Trophoblast cell (in vitro differentiated cells and primary cell): ENCODE measurements around the gene APOB.

Experiments
- DNase-seq, 2 donors: peaks; one replicate each; pipeline ENCODE4 v3.0.0-alpha.2; 2016
- H2AFZ ChIP-seq: 2 replicates; pipeline ENCODE4 v1.6.1; 2013; ENCODE audit warnings: low read length, moderate library complexity, mild to moderate bottlenecking; ENCODE audit not compliant: insufficient read depth, poor library complexity
- H2AK5ac ChIP-seq: 2 replicates; pipeline ENCODE4 v1.6.1; 2013; ENCODE audit warnings: mild to moderate bottlenecking, low read length
- H2BK120ac ChIP-seq: 2 replicates; pipeline ENCODE4 v1.6.1; 2013; ENCODE audit warnings: low read length, mild to moderate bottlenecking, moderate library complexity; ENCODE audit not compliant: insufficient read depth, poor library complexity
- H2BK12ac ChIP-seq: 2 replicates; pipeline ENCODE4 v1.6.1; 2013; ENCODE audit warnings: mild to moderate bottlenecking, low read length, moderate library complexity
- H2BK5ac ChIP-seq: 2 replicates; pipeline ENCODE4 v1.6.1; 2013; ENCODE audit warnings: low read length, low read depth, moderate library complexity, mild to moderate bottlenecking; ENCODE audit not compliant: poor library complexity
- H3K14ac ChIP-seq: 2 replicates; pipeline ENCODE4 v1.6.1; 2013; ENCODE audit warnings: mild to moderate bottlenecking, low read length
- H3K18ac ChIP-seq: 2 replicates; pipeline ENCODE4 v1.6.1; 2013; ENCODE audit warnings: mild to moderate bottlenecking, low read length
- H3K23ac ChIP-seq: 2 replicates; pipeline ENCODE4 v1.6.1; 2013; ENCODE audit warnings: low read length
- H3K27ac ChIP-seq: 2 replicates; pipeline ENCODE4 v1.5.1; 2013; ENCODE audit warnings: low read depth, mild to moderate bottlenecking, inconsistent platforms, low read length, moderate library complexity
- H3K27me3 ChIP-seq: 2 replicates; pipeline ENCODE4 v1.6.1; 2013; ENCODE audit warnings: inconsistent platforms, mild to moderate bottlenecking, low read length, moderate library complexity; ENCODE audit not compliant: insufficient read depth
- H3K36me3 ChIP-seq, 2 experiments: 1 replicate in 1 of 2; 2 replicates in 1 of 2; pipeline ENCODE4 v1.6.1; 2013; ENCODE audit warnings: low read length in 2 of 2, mild to moderate bottlenecking in 2 of 2, moderate library complexity in 1 of 2; ENCODE audit not compliant: insufficient read depth in 2 of 2, control insufficient read depth in 1 of 2
- H3K4ac ChIP-seq: 2 replicates; pipeline ENCODE4 v1.6.1; 2013; ENCODE audit warnings: low read depth, mild to moderate bottlenecking, low read length, moderate library complexity
- H3K4me1 ChIP-seq, 2 experiments: 1 replicate in 1 of 2; 2 replicates in 1 of 2; pipeline ENCODE4 v1.6.1; 2013; ENCODE audit warnings: low read length in 2 of 2, mild to moderate bottlenecking in 2 of 2, moderate library complexity in 1 of 2; ENCODE audit not compliant: insufficient read depth in 2 of 2, control insufficient read depth in 1 of 2
- H3K4me2 ChIP-seq: 2 replicates; pipeline ENCODE4 v1.6.1; 2013; ENCODE audit warnings: inconsistent platforms, mild to moderate bottlenecking, low read length, moderate library complexity
- H3K4me3 ChIP-seq: 2 replicates; pipeline ENCODE4 v1.5.1; 2013; ENCODE audit warnings: mild to moderate bottlenecking, low read depth, low read length, inconsistent platforms
- H3K79me1 ChIP-seq: one replicate; pipeline ENCODE4 v1.6.1; 2013; ENCODE audit warnings: low read length
- H3K79me2 ChIP-seq: 2 replicates; pipeline ENCODE4 v1.6.1; 2013; ENCODE audit warnings: low read length, mild to moderate bottlenecking; ENCODE audit not compliant: control insufficient read depth, insufficient read depth, poor library complexity
- H3K9ac ChIP-seq: 2 replicates; pipeline ENCODE4 v1.6.1; 2013; ENCODE audit warnings: mild to moderate bottlenecking, low read length
- H3K9me3 ChIP-seq: 2 replicates; pipeline ENCODE4 v1.6.1; 2013; ENCODE audit warnings: low read depth, mild to moderate bottlenecking, control low read depth, inconsistent platforms, low read length; ENCODE audit not compliant: insufficient read depth
- H4K12ac ChIP-seq: 2 replicates; pipeline ENCODE4 v1.6.1; 2013; ENCODE audit warnings: low read depth, mild to moderate bottlenecking, low read length, moderate library complexity
- H4K8ac ChIP-seq: 2 replicates; pipeline ENCODE4 v1.6.1; 2013; ENCODE audit warnings: low read depth, mild to moderate bottlenecking, low read length, moderate library complexity
- H4K91ac ChIP-seq: one replicate; pipeline ENCODE4 v1.6.1; 2013; ENCODE audit warnings: low read depth, mild to moderate bottlenecking, low read length, moderate library complexity
- WGBS: extraction: QIAGEN DNeasy Blood & Tissue Kit; methylation state at CpG from one replicate; pipeline ENCODE4 v1.1.7; 2013; ENCODE audit warnings: missing lambda C conversion rate; ENCODE audit not compliant: insufficient read length, insufficient coverage; ENCODE audit errors: extremely low coverage; 5-methylcytosine and 5-hydroxymethylcytosine counted together

APOB gene

GRCh38 chr2:21020031-21020667, 23.7 kb downstream of the APOB start:
- Histone ChIP-seq H2BK120ac (no peak overlapping the region), H2AK5ac (no peak overlapping the region), H4K12ac (no peak overlapping the region), H3K4ac (no peak overlapping the region), H3K27me3 (peaks cover 2% of the 10 kb centered on the region), H3K4me3 (no peak overlapping the region), H4K91ac (no peak overlapping the region), H3K23ac (peak overlapping the region; percentile 5), H3K36me3 (no peaks in the 10 kb centered on the region), H3K4me2 (no peak overlapping the region), H2BK12ac (no peak overlapping the region), H3K9me3 (no peaks in the 10 kb centered on the region), H2BK5ac (no peak overlapping the region), H4K8ac (no peak overlapping the region), H3K9ac (no peak overlapping the region), H3K27ac (no peak overlapping the region), H3K18ac (no peak overlapping the region), H3K79me2 (no peaks in the 10 kb centered on the region), H3K14ac (no peak overlapping the region), H3K79me1 (no peaks in the 10 kb centered on the region), H2AFZ (no peak overlapping the region), H3K4me1 (peaks cover 0 to 3% of the 10 kb centered on the region in 2 experiments)
- DNase-seq = no peak
- no CpG with 5 or more reads among the region's 3 CpGs for WGBS

- Histone ChIP-seq H4K91ac (no peak overlapping the region), H2AFZ (no peak overlapping the region), H3K36me3 (no peaks in the 10 kb centered on the region), H2AK5ac (no peak overlapping the region), H2BK120ac (no peak overlapping the region), H4K8ac (no peak overlapping the region), H3K23ac (no peak overlapping the region), H3K4me2 (no peak overlapping the region), H3K9me3 (no peaks in the 10 kb centered on the region), H3K27me3 (peaks cover 2% of the 10 kb centered on the region), H2BK5ac (no peak overlapping the region), H2BK12ac (no peak overlapping the region), H3K9ac (no peak overlapping the region), H3K4ac (no peak overlapping the region), H3K27ac (no peak overlapping the region), H3K18ac (no peak overlapping the region), H3K14ac (no peak overlapping the region), H4K12ac (no peak overlapping the region), H3K4me1 (peaks cover 0 to 3% of the 10 kb centered on the region in 2 experiments), H3K4me3 (no peak overlapping the region), H3K79me2 (no peaks in the 10 kb centered on the region), H3K79me1 (no peaks in the 10 kb centered on the region)
- no peak for DNase-seq
- WGBS = no CpG with 5 or more reads among the region's 6 CpGs
Observed at GRCh38 chr2:21019678-21020021, 24.2 kb downstream of the APOB start.

GRCh38 chr2:21019000-21019677, 24.7 kb downstream of the APOB start:
- Histone ChIP-seq H3K9ac (no peak overlapping the region), H3K4me2 (no peak overlapping the region), H3K36me3 (no peaks in the 10 kb centered on the region), H3K4me1 (peaks cover 0 to 3% of the 10 kb centered on the region in 2 experiments), H3K27ac (no peak overlapping the region), H3K79me2 (no peaks in the 10 kb centered on the region), H2BK5ac (no peak overlapping the region), H3K4ac (no peak overlapping the region), H3K27me3 (peaks cover 2% of the 10 kb centered on the region), H4K12ac (no peak overlapping the region), H3K18ac (no peak overlapping the region), H4K8ac (no peak overlapping the region), H3K4me3 (no peak overlapping the region), H2AFZ (no peak overlapping the region), H2BK12ac (no peak overlapping the region), H3K23ac (no peak overlapping the region), H3K9me3 (no peaks in the 10 kb centered on the region), H4K91ac (no peak overlapping the region), H3K79me1 (no peaks in the 10 kb centered on the region), H2AK5ac (no peak overlapping the region), H3K14ac (no peak overlapping the region), H2BK120ac (no peak overlapping the region)
- no CpG with 5 or more reads among the region's 3 CpGs for WGBS
- no peak for DNase-seq

- Histone ChIP-seq H3K4me1 (peaks cover 0 to 3% of the 10 kb centered on the region in 2 experiments), H3K27me3 (peaks cover 2% of the 10 kb centered on the region), H3K18ac (no peak overlapping the region), H4K91ac (no peak overlapping the region), H4K8ac (no peak overlapping the region), H3K9ac (no peak overlapping the region), H2BK120ac (no peak overlapping the region), H3K4me2 (no peak overlapping the region), H2AK5ac (no peak overlapping the region), H3K79me2 (no peaks in the 10 kb centered on the region), H2BK12ac (no peak overlapping the region), H3K27ac (no peak overlapping the region), H3K79me1 (no peaks in the 10 kb centered on the region), H3K36me3 (no peaks in the 10 kb centered on the region), H3K9me3 (no peaks in the 10 kb centered on the region), H3K23ac (no peak overlapping the region), H3K4ac (no peak overlapping the region), H2BK5ac (no peak overlapping the region), H4K12ac (no peak overlapping the region), H3K4me3 (no peak overlapping the region), H3K14ac (no peak overlapping the region), H2AFZ (no peak overlapping the region)
- WGBS = no CpG with 5 or more reads among the region's 2 CpGs
- no peak for DNase-seq
Observed at GRCh38 chr2:21018290-21018689, 25.6 kb downstream of the APOB start.
